CD1c-positive myeloid dendritic cell (primary cell): ENCODE measurements around the gene CETN2.
A peak's percentile ranks its signal among the peaks of the same experiment; 100 is the strongest.
"Not testable (repeated sequence)": the region's sequence is repeated elsewhere in the genome, so short reads cannot be mapped to it uniquely, and the experiment has no call there.

ENCODE experiments used
- DNase-seq: peaks from one replicate; pipeline ENCODE4 v3.0.0-alpha.2; 2016; ENCODE audit errors: extremely low spot score

CETN2 gene

GRCh38 chrX:152830312-152831305 lies at the start of gene CETN2, which contains the start of gene NSDHL:
Gene CETN2, minus strand, starts transcription at chrX:152830757. Its CDS starts 47 bp downstream, at chrX:152830710.
Gene NSDHL, plus strand, starts transcription at chrX:152831063. Its CDS starts 15,262 bp downstream, at chrX:152846325.
- DNase-seq: peak; percentile 94

GRCh38 chrX:152878976-152879755 lies 48.6 kb upstream of the CETN2 start:
- DNase-seq: no peak

DNA sequence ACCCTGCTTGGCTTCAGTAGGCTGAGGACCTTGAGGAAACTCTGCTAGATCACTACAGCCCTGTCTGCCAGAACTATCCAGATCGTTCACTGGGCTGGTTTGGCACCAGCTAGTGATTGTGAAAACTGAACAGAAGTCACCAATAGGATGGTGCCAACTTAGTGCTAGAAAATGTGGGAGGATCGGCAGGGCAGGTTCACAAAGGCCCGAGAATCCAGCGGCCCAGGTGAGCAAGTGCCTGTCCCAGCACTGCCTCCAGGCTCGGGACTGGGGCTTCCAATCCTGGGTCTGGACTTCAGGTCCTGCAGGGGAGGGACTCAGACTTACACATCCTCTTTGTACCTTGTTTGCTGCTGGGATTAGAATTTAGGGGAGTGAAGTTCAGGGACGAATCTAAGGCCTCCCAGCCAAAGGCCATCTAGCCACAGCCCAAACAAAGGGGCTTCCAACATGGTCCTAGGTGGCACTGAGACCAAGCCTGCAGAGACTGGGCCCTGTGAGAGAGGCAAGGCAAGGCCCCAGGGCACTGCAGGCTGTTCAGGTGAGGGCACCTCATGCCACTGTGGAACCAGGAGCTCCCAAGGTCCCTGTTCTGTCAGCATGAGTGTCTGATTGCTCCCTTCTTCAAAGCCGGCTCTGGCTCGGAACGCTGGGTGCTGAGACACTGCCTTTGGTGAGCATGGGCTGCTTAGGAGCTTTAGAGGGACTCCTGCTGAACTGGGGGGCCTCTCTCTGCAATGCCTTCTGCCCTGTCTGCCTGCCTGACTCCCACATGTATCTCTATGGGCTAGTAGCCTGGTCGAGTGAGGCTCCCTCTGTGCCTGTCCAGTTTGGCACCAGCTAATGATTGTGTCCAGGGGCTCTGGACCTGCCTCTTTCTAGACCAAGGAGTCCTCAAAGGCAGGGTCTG lies 46.6 kb upstream of the CETN2 start:
- DNase-seq: no peak

DNA sequence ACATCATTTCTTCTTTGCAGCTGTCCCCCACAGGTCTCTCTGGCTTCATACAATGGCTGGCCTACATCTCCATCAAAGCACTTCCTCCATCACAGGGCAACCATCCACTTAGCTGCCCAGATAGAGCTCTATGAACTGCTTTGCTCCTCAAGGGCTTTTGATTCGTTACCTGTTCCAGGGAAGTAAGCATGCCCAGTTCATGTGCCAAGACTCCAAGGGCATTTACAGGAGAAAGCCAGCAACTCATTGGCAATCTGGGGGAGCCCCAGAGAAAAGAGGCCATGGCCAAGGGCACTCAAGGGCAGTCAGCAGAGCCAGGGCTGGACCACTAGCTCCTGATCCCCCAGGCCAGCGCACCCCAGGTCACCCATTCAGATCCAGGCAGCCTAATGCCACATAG lies 42.8 kb upstream of the CETN2 start:
- no peak for DNase-seq

DNA sequence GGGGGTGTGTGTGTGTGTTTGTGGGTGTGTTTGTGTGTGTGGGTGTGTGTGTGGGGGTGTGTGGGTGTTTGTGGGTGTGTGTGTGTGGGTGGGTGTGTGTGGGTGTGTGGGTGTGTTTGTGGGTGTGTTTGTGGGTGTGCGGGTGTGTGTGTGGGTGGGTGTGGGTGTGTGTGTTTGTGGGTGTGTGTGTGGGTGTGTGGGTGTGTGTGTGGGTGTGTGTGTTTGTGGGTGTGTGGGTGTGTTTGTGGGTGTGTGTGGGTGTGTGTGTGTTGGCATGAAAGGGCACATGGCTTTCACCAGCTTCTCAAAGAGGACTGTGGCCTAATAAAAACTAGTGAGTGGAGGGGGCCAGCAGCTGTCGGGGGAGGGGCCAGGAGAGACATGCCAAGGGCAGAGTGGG lies 42.0 kb upstream of the CETN2 start:
- no peak for DNase-seq

GRCh38 chrX:152871260-152871659 lies 40.7 kb upstream of the CETN2 start:
- no peak for DNase-seq

DNA sequence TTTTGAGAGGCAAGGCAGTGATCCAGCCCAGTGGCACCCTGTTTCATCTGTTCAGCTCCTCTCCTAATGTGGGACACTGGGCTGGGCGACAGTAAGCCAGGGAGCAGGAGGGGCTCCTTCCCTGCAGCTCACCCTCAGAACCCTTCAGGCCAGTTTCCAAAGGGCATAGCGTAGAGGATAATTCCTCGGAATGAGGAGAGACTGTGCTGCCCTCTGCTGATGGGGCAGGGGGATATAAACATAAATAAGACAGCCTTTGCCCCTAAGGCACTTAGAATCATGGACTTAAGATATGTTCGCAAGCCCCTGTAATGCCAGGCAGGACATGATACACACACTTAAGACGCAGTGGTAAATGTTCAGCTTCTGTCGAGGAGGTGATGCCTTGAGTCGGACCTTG lies 39.4 kb upstream of the CETN2 start:
- DNase-seq: no peak

GRCh38 chrX:152866386-152866785 lies 35.8 kb upstream of the CETN2 start:
- DNase-seq: no peak

GRCh38 chrX:152865232-152865920 lies 34.8 kb upstream of the CETN2 start:
- DNase-seq: no peak

- DNase-seq: no peak
These were observed 31.3 kb upstream of the CETN2 start for GRCh38 chrX:152861826-152862225.

- no peak for DNase-seq
These were observed 30.6 kb upstream of the CETN2 start for GRCh38 chrX:152861116-152861515.

DNA sequence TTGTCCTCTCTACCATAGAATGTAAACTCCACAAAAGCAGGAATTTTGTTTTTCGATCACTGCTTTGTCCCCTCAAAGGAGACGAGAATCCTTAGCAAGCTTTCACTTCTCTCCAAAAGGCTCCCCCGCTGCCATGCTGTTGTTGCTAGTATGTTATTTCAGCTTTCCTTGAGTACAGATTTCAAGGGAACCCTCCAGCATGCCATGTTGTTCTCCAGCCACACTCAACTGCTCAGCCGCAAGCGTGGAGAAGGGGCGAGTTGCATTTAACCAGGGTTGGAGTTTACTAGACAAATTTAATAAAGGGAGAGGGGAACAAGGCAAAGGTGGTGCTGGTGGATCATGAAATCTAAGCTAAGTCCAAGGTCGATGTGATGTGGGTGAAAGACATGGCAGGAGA lies 23.4 kb upstream of the CETN2 start:
- DNase-seq: no peak

DNA sequence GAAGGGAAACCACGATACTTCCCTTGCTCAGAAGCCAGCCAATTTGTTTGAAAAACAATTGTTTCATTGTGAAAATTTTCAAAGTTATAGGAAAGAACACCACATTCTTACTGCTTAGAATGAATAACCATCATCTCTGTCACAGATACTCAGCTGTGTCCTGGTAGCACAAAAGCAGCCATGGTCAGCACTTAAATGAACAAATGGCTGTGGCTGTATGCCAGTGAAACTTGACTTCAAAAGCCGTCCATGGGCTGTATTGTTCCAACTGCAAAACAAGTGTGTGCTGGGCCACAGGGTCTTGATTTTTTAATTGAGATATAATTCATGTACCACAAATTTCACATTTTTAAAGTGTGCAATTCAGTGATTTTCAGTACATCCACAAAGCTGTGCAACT lies 19.9 kb upstream of the CETN2 start:
- DNase-seq: no peak

DNA sequence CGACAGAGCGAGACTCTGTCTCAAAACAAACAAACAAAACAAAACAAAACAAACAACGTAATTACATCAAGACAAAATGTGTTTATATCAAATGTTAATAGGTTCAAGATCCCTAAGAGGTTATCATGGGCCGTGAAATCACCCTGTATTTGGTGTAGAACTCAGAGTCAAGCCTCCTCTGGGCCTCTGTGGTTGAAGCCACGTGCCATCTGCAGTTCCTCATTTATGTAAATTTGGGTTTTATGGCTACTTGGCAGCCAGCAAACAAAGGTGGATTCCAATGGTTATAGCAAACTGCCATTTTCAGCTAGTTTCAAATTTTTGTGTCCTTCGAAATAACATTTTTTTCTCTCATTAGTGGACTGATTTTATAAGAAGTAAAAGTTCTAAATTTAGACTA lies 16.7 kb upstream of the CETN2 start:
- DNase-seq: no peak

DNA sequence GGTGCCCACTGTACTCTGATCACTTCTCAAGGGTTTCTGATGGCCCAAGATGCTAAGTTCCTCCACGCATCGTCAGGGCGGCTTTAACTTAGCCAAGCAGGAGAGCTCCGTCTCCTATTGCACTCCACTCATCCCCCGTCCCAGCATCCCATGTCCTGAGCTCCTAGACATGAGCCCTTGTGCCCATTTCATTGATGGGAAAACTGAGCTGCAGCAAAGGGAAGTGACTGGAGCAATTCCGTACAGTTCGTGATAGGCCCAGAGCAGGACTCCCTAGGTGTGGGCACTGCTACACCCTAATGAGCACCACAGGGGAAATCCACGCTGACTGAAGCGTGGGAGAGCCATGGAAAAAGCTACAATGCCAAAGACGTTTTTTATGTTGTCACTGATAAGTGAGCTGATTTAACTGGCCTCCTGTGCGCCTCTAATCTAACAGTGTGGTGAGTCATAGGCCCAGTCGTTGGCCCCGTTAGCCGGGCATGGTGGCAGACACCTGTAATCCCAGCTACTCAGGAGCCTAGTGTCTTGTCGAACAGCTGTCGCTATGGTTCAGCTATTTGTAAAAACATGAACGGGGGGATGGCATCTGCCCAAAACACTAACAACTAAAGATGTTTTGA lies 15.2 kb upstream of the CETN2 start:
- no peak for DNase-seq

DNA sequence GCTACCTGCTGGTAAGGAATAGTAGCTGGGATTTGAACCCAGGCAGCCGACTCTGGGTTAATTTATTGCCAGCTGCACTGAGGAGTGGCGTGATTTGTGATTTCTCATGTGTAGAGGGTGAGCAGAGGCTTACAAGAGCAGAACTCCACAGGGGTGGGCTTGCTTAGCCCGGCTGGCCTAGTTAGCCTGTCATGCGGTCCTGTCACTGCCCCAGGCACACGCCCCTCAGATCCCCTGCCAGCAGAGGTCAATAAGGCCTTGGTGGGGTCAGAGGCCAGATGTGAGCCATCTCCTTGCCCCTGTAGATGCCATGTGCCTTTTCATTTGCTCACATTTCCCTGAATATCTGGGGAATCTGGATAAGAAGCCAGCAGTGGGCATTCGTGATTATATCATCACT lies 13.7 kb upstream of the CETN2 start:
- DNase-seq: no peak

GRCh38 chrX:152843852-152844251 lies 13.3 kb upstream of the CETN2 start:
- DNase-seq: no peak

DNA sequence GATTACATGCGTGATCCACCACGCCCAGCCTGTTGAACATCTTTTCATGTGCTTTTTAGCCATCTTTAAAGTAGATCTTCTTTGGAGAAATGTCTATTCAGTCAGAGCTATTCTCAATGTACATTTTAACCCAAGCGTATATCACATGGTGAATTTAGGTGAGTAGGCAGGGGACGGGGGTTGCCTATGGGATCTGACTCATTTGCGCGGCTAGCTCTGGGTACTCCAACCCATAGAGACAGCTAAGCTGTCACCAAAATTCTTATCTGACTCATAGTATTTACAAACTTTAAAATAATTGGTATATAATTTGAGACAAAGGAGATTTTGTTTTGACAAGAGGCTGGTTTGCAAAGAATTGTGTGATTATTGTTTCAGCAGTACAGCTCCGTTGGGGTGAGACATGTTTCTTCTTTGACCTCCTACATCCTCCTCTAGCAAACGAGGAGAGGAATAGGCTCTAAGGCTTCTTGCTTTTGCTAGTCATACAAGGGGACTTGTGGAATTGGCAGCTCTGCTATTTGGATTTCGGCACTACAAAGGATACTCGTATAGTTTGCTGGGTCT lies 12.3 kb upstream of the CETN2 start:
- DNase-seq: no peak

DNA sequence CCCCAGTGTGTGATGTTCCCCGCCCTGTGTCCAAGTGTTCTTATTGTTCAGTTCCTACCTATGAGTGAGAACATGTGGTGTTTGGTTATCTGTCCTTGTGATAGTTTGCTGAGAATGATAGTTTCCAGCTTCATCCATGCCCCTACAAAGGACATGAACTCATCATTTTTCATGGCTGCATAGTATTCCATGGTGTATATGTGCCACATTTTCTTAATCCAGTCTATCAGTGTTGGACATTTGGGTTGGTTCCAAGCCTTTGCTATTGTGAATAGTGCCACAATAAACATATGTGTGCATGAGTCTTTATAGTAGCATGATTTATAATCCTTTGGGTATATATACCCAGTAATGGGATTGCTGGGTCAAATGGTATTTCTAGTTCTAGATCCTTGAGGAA lies 4.9 kb upstream of the CETN2 start:
- not testable (repeated sequence) for DNase-seq

- no peak for DNase-seq
These were observed 2.8 kb upstream of the CETN2 start for GRCh38 chrX:152833378-152833777.
